OCI-LY3 (cell line): Measurements from ENCODE around the gene CHD9.
A peak's percentile ranks its signal among the peaks of the same experiment; 100 is the strongest.

Experiments used
- H2AFZ ChIP-seq: fragments of 200-600, 300-600 bp; shearing (Covaris generic); 2 replicates; pipeline ENCODE4 v1.6.0; 2014; ENCODE audit warnings: antibody characterized with exemption, low read depth, low read length
- H3K27ac ChIP-seq: fragments of 200-600, 300-600 bp; sonication (generic); 2 replicates; pipeline ENCODE4 v1.5.1; 2014; ENCODE audit warnings: mild to moderate bottlenecking, low read length, moderate library complexity, mixed read lengths
- H3K27me3 ChIP-seq: fragments of 200-600, 300-600 bp; sonication (generic); 2 replicates; pipeline ENCODE4 v1.6.1; 2014; ENCODE audit warnings: low read depth, low read length, mixed read lengths
- H3K36me3 ChIP-seq: fragments of 200-600, 300-600 bp; sonication (generic); replicated peaks from 2 replicates; pipeline ENCODE3; 2014; ENCODE audit warnings: low read depth, low read length, mixed read lengths
- H3K4me1 ChIP-seq: fragments of 300-600, 200-600 bp; sonication (generic); 2 replicates; pipeline ENCODE4 v1.6.1; 2014; ENCODE audit warnings: low read length, mixed read lengths
- H3K4me2 ChIP-seq: fragments of 200-600, 300-600 bp; sonication (generic); 2 replicates; pipeline ENCODE4 v1.6.1; 2014; ENCODE audit warnings: low read length, mixed read lengths
- H3K4me3 ChIP-seq: fragments of 300-600, 200-600 bp; sonication (generic); 2 replicates; pipeline ENCODE4 v1.5.1; 2014; ENCODE audit warnings: antibody characterized with exemption, mild to moderate bottlenecking, low read length, moderate library complexity
- H3K79me2 ChIP-seq: fragments of 300-600, 200-600 bp; shearing (Covaris generic); 2 replicates; pipeline ENCODE4 v1.6.1; 2014; ENCODE audit warnings: mild to moderate bottlenecking, low read length, mixed read lengths
- H3K9ac ChIP-seq: fragments of 300-600, 200-600 bp; shearing (Covaris generic); 2 replicates; pipeline ENCODE4 v1.6.0; 2014; ENCODE audit warnings: mild to moderate bottlenecking, low read length, moderate library complexity
- H3K9me3 ChIP-seq: fragments of 200-600, 300-600 bp; shearing (Covaris generic); 2 replicates; pipeline ENCODE4 v1.6.1; 2014; ENCODE audit warnings: low read length, mixed read lengths; ENCODE audit not compliant: insufficient read depth
- H4K20me1 ChIP-seq: fragments of 200-600, 300-600 bp; sonication (generic); 2 replicates; pipeline ENCODE4 v1.6.1; 2016; ENCODE audit warnings: low read length, mixed read lengths; ENCODE audit not compliant: insufficient read depth
- EZH2phosphoT487 ChIP-seq: fragments of 200-600 bp; shearing (Covaris generic); IDR thresholded peaks from 2 replicates; pipeline ENCODE4 v1.6.1; 2018; ENCODE audit warnings: antibody characterized with exemption, mixed run types, low read depth
- TF ChIP-seq, protein P1 (sequence below): fragments of 200-600, 300-600 bp; sonication (generic); IDR thresholded peaks from 2 replicates; pipeline ENCODE4 v1.5.1; 2014; ENCODE audit warnings: antibody characterized with exemption, low read length, low read depth

Gene CHD9

DNA sequence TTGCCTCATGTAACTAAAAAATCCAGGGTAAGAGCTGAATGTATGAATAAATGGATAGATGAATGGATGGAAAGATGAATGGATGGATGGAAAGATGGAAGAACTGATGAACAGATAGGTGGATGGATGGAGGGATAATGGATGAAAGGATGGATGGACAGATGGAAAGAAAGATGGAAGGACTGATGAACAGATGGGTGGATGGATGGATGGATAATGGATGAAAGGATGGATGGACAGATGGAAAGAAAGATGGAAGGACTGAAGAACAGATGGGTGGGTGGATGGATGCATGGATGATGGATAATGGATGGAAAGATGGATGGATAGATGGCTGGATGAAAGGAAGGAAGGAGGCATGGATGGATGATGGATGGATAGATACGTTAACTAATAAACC is 14.0 kb upstream of the CHD9 start:
- no peak overlapping the region for H3K9ac ChIP-seq
- H3K36me3 ChIP-seq = no peaks in the 10 kb centered on the region
- no peak overlapping the region for H3K4me3 ChIP-seq
- H3K27me3 ChIP-seq = peaks cover 26% of the 10 kb centered on the region
- H3K27ac ChIP-seq = no peak overlapping the region
- no peak overlapping the region for H3K4me2 ChIP-seq
- H3K4me1 ChIP-seq = peaks cover 6% of the 10 kb centered on the region
- no peaks in the 10 kb centered on the region for H3K79me2 ChIP-seq
- H3K9me3 ChIP-seq = no peaks in the 10 kb centered on the region
- H4K20me1 ChIP-seq = no peaks in the 10 kb centered on the region
- H2AFZ ChIP-seq = no peak overlapping the region
- TF ChIP-seq EZH2phosphoT487 = no peak
- TF ChIP-seq, protein P1, sequence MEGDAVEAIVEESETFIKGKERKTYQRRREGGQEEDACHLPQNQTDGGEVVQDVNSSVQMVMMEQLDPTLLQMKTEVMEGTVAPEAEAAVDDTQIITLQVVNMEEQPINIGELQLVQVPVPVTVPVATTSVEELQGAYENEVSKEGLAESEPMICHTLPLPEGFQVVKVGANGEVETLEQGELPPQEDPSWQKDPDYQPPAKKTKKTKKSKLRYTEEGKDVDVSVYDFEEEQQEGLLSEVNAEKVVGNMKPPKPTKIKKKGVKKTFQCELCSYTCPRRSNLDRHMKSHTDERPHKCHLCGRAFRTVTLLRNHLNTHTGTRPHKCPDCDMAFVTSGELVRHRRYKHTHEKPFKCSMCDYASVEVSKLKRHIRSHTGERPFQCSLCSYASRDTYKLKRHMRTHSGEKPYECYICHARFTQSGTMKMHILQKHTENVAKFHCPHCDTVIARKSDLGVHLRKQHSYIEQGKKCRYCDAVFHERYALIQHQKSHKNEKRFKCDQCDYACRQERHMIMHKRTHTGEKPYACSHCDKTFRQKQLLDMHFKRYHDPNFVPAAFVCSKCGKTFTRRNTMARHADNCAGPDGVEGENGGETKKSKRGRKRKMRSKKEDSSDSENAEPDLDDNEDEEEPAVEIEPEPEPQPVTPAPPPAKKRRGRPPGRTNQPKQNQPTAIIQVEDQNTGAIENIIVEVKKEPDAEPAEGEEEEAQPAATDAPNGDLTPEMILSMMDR = no peak

- Histone ChIP-seq H3K27ac (no peak overlapping the region), H3K27me3 (peaks cover 26% of the 10 kb centered on the region), H3K9ac (no peak overlapping the region), H3K36me3 (no peaks in the 10 kb centered on the region), H3K79me2 (no peaks in the 10 kb centered on the region), H4K20me1 (no peaks in the 10 kb centered on the region), H3K4me1 (peaks cover 6% of the 10 kb centered on the region), H3K4me2 (0 out of 2 replicates have a peak overlapping the region, but pooled peaks have one; percentile 2), H3K4me3 (no peak overlapping the region), H3K9me3 (no peaks in the 10 kb centered on the region), H2AFZ (no peak overlapping the region)
- TF ChIP-seq EZH2phosphoT487 = no peak
These were observed 13.3 kb upstream of the CHD9 start for GRCh38 chr16:53041320-53042051.

- H3K36me3 ChIP-seq = no peaks in the 10 kb centered on the region
- no peak overlapping the region for H3K4me2 ChIP-seq
- no peak for TF ChIP-seq EZH2phosphoT487
- TF ChIP-seq, protein P1 = no peak
- peaks cover 6% of the 10 kb centered on the region for H3K4me1 ChIP-seq
- peaks cover 26% of the 10 kb centered on the region for H3K27me3 ChIP-seq
- H3K4me3 ChIP-seq = no peak overlapping the region
- H3K27ac ChIP-seq = no peak overlapping the region
- no peak overlapping the region for H3K9ac ChIP-seq
- H2AFZ ChIP-seq = no peak overlapping the region
- H4K20me1 ChIP-seq = no peaks in the 10 kb centered on the region
- no peaks in the 10 kb centered on the region for H3K9me3 ChIP-seq
- no peaks in the 10 kb centered on the region for H3K79me2 ChIP-seq
These were observed 12.5 kb upstream of the CHD9 start for GRCh38 chr16:53042235-53042701.

GRCh38 chr16:53043428-53043831 is 11.4 kb upstream of the CHD9 start:
- Histone ChIP-seq H3K4me1 (peaks cover 6% of the 10 kb centered on the region), H3K9me3 (no peaks in the 10 kb centered on the region), H3K4me2 (no peak overlapping the region), H3K4me3 (no peak overlapping the region), H3K9ac (no peak overlapping the region), H3K36me3 (no peaks in the 10 kb centered on the region), H2AFZ (no peak overlapping the region), H3K27ac (no peak overlapping the region), H4K20me1 (no peaks in the 10 kb centered on the region), H3K79me2 (no peaks in the 10 kb centered on the region), H3K27me3 (peaks cover 26% of the 10 kb centered on the region)
- TF ChIP-seq, protein P1 = no peak
- TF ChIP-seq EZH2phosphoT487 = no peak
